ENCODE measurements around the gene SLC1A3. TPM values are rescaled to one million over a fixed set of nuclear protein-coding genes. Genes with fewer than 3 reads are reported as not detected.

The SLC1A3 gene
- total RNA-seq, result 0.32 and 1.2 TPM in 2 replicates

DNA sequence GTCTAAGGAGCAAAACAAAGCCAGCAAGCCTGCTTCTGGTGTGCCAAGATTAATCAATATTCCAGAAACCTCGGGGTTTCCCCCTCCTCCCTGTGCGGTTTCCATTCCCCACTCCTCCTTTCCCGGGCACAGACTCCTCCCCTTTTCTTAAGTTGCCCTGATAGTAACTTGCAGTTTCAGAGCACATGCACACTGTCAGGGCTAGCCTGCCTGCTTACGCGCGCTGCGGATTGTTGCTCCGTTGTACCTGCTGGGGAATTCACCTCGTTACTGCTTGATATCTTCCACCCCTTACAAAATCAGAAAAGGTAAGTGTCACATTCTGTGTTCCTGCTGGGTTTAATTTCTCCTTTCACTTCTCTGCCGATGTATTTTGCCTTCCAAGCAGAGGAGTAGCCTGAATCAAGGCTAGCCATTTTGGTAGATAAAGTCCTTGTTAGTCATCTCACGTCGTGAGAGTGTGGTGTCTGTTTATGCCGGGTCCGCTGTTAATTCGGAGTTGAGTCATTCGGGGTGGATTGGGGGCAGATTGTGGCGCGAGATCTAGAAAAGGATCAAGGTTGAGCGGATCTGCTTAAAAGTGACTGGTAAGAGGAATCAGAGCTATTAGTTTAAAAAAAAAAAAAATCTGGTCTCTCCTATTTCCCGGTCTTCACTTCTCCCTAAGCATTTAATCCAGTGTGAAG lies at the start of gene SLC1A3:
Gene SLC1A3 (plus strand): TSS at position 179 of the 686 bp plus-strand sequence. CDS start 1,818 bp downstream, outside the sequence.

